ENCODE measurements around the gene PRDM5. TPM values are rescaled to one million over a fixed set of nuclear protein-coding genes. Genes with fewer than 3 reads are reported as not detected.

PRDM5 gene
- total RNA-seq, 1 experiment from 2014 or later = 8.3 TPM

DNA sequence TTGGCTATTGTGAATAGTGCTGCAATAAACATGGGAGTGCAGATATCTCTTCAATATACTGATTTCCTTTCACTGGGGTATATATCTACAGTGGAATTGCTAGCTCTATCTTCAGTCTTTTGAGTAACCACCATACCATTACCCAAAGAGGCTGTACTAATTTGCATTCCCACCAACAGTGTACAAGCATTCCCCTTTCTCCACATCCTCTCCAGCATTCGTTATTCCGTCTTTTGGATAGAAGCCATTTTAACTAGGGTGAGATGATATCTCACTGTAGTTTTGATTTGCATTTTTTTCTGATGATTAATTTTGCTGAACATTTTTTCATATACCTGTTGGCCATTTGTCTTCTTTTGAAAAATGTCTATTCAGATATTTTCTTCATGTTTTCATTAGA is 110.3 kb downstream of the PRDM5 start:
- intact Hi-C loops (cut with micrococcal nuclease; ENCODE audit: unreplicated experiment) = no loop called here
- Mint-ChIP-seq H3K4me3 (ENCODE audit: low read depth, unreplicated experiment) (no peak overlapping the region), H3K27me3 (ENCODE audit: unreplicated experiment) (no peaks in the 10 kb centered on the region), H3K36me3 (ENCODE audit: insufficient read depth, unreplicated experiment) (no peaks in the 10 kb centered on the region), H3K4me1 (ENCODE audit: low read depth, unreplicated experiment) (no peaks in the 10 kb centered on the region), H3K9me3 (ENCODE audit: low read depth, unreplicated experiment) (no peaks in the 10 kb centered on the region), H3K27ac (ENCODE audit: unreplicated experiment) (no peak overlapping the region)
- TF ChIP-seq, protein P1, sequence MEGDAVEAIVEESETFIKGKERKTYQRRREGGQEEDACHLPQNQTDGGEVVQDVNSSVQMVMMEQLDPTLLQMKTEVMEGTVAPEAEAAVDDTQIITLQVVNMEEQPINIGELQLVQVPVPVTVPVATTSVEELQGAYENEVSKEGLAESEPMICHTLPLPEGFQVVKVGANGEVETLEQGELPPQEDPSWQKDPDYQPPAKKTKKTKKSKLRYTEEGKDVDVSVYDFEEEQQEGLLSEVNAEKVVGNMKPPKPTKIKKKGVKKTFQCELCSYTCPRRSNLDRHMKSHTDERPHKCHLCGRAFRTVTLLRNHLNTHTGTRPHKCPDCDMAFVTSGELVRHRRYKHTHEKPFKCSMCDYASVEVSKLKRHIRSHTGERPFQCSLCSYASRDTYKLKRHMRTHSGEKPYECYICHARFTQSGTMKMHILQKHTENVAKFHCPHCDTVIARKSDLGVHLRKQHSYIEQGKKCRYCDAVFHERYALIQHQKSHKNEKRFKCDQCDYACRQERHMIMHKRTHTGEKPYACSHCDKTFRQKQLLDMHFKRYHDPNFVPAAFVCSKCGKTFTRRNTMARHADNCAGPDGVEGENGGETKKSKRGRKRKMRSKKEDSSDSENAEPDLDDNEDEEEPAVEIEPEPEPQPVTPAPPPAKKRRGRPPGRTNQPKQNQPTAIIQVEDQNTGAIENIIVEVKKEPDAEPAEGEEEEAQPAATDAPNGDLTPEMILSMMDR (IDR thresholded peaks at IDR 0.05; ENCODE audit: unreplicated experiment) = no peak
- CTCF ChIA-PET = no interaction called here
- no peak for DNase-seq
- no TSS peak for BruUV-seq (replicated peaks)

DNA sequence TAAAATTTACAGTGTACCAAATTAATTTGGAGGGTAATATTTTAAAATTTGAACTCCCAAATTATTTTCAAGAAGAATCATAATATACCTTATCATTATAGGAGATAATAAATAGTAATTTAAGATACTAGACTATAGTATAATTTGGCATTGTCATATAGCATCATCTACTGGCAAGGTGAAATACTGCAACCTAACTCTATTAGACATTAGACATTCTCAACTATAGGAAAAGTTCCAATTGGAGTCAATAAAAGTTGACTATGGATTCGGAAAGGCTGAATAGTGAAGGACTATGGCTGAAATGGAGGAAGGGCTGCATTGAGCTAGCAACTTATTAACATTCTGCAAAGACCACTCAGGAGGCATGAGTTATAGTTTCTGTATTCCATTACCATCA is 113.0 kb downstream of the PRDM5 start:
- Mint-ChIP-seq H3K4me1 (ENCODE audit: low read depth, unreplicated experiment) (no peaks in the 10 kb centered on the region), H3K27me3 (ENCODE audit: unreplicated experiment) (no peaks in the 10 kb centered on the region), H3K9me3 (ENCODE audit: low read depth, unreplicated experiment) (peaks cover 3% of the 10 kb centered on the region), H3K27ac (ENCODE audit: unreplicated experiment) (no peak overlapping the region), H3K36me3 (ENCODE audit: insufficient read depth, unreplicated experiment) (no peaks in the 10 kb centered on the region), H3K4me3 (ENCODE audit: low read depth, unreplicated experiment) (no peak overlapping the region)
- intact Hi-C loops (cut with micrococcal nuclease; ENCODE audit: unreplicated experiment) = no loop called here
- no TSS peak for BruUV-seq (replicated peaks)
- TF ChIP-seq, protein P1 (IDR thresholded peaks at IDR 0.05; ENCODE audit: unreplicated experiment) = no peak
- CTCF ChIA-PET = no interaction called here
- no peak for DNase-seq

DNA sequence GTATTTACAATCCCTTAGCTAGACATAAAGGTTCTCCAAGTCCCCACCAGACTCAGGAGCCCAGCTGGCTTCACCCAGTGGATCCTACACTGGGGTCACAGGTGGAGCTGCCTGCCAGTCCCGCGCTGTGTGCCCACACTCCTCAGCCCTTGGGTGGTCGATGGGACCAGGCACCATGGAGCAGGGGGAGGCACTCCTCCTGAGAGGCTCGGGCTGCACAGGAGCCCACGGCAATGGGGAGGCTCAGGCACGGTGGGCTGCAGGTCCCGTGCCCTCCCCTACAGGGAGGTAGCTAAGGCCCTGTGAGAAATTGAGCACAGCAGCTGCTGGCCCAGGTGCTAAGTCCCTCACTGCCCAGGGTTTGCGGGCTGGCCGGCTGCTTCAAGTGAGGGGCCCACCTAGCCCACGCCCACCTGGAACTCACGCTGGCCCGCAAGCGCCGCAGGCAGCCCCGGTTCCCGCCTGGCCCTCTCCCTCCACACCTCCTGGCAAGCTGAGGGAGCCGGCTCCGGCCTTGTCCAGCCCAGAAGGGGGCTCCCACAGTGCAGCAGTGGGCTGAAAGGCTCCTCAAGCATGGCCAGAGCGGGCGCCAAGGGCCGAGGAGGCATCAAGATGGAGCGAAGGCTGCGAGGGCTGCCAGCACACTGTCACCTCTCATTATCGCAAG is 113.9 kb downstream of the PRDM5 start:
- CTCF ChIA-PET = interaction anchor here (0.6 kb wide), 1 partner anchor 13 kb away, joined by 5 read pairs; no protein-coding TSS in a partner anchor
- TF ChIP-seq, protein P1 (IDR thresholded peaks at IDR 0.05; ENCODE audit: unreplicated experiment) = no peak

DNA sequence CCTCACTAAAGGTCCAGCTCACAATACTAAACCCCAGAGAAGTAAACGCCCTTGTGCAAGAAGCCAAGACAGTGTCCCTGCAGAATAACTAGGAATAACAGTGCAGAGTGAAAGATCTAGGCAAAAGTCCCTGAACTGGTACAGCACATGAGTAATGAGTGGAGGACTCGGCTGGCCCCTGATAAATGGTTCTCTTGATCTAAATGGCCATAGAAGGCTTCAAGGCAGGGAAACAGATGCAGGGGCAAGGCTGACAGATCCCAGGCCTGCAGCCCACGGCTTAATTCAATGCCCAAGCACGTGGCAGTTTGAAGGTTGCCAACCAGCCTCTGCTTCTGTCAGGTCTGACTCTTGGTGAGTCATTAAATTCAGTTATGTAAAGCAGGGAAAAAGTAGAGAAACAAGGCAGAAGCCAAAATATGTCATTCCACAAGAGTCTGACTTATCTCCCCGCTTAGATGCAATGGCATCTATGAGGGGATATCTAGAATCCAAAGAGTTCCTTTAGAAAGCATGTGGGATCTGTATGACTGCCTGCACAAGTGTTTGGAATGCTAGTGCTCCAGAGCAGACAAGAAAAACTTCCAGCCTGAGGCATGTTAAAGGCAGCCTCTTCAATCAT is 121.3 kb downstream of the PRDM5 start:
- Mint-ChIP-seq H3K4me1 (ENCODE audit: low read depth, unreplicated experiment) (no peaks in the 10 kb centered on the region), H3K36me3 (ENCODE audit: insufficient read depth, unreplicated experiment) (no peaks in the 10 kb centered on the region), H3K27me3 (ENCODE audit: unreplicated experiment) (no peaks in the 10 kb centered on the region), H3K27ac (ENCODE audit: unreplicated experiment) (no peak overlapping the region), H3K4me3 (ENCODE audit: low read depth, unreplicated experiment) (no peak overlapping the region), H3K9me3 (ENCODE audit: low read depth, unreplicated experiment) (peaks cover 4% of the 10 kb centered on the region)
- TF ChIP-seq, protein P1 (IDR thresholded peaks at IDR 0.05; ENCODE audit: unreplicated experiment) = no peak
- no TSS peak for BruUV-seq (replicated peaks)
- CTCF ChIA-PET = no interaction called here
- no peak for DNase-seq
- intact Hi-C loops (cut with micrococcal nuclease; ENCODE audit: unreplicated experiment) = no loop called here

More for the DNA sequence above, 113.9 kb downstream of the PRDM5 start:
- Mint-ChIP-seq H3K4me1 (ENCODE audit: low read depth, unreplicated experiment) (no peaks in the 10 kb centered on the region), H3K9me3 (ENCODE audit: low read depth, unreplicated experiment) (peaks cover 4% of the 10 kb centered on the region), H3K27me3 (ENCODE audit: unreplicated experiment) (no peaks in the 10 kb centered on the region), H3K4me3 (ENCODE audit: low read depth, unreplicated experiment) (no peak overlapping the region), H3K27ac (ENCODE audit: unreplicated experiment) (no peak overlapping the region), H3K36me3 (ENCODE audit: insufficient read depth, unreplicated experiment) (no peaks in the 10 kb centered on the region)
- intact Hi-C loops (cut with micrococcal nuclease; ENCODE audit: unreplicated experiment) = no loop called here
- DNase-seq = no peak
- no TSS peak for BruUV-seq (replicated peaks)
